Cortex of kidney (tissue), 1 donor: ENCODE measurements around the gene CERK.
"Not testable (repeated sequence)": the region's sequence is repeated elsewhere in the genome, so short reads cannot be mapped to it uniquely, and the experiment has no call there.

Experiments used
- DNase-seq: peaks from one replicate; lab custom pipeline; 2025; lab: John Stamatoyannopoulos, UW

Gene CERK

GRCh38 chr22:46748908-46749675, 11.0 kb upstream of the CERK start:
- DNase-seq: no peak

GRCh38 chr22:46748206-46748907, 10.3 kb upstream of the CERK start:
- no peak for DNase-seq

GRCh38 chr22:46747646-46748045, 9.6 kb upstream of the CERK start:
- no peak for DNase-seq

- no peak for DNase-seq
Observed at GRCh38 chr22:46746620-46747019, 8.6 kb upstream of the CERK start.

GRCh38 chr22:46746192-46746591, 8.1 kb upstream of the CERK start:
- DNase-seq: no peak

- no peak for DNase-seq
Observed at GRCh38 chr22:46744581-46744980, 6.5 kb upstream of the CERK start.

GRCh38 chr22:46742576-46743221, 4.6 kb upstream of the CERK start:
- no peak for DNase-seq

- no peak for DNase-seq
Observed at GRCh38 chr22:46741974-46742519, 4.0 kb upstream of the CERK start.

- DNase-seq: no peak
Observed at GRCh38 chr22:46740910-46741780, 3.1 kb upstream of the CERK start.

- DNase-seq: no peak
Observed at GRCh38 chr22:46739094-46739870, 1.2 kb upstream of the CERK start.

- DNase-seq: no peak
Observed at GRCh38 chr22:46738647-46739093, 618 bp upstream of the CERK start.

- no peak for DNase-seq
Observed at GRCh38 chr22:46737105-46737975, 712 bp downstream of the CERK start.

GRCh38 chr22:46736705-46737104, 1.3 kb downstream of the CERK start:
- DNase-seq: no peak

GRCh38 chr22:46735747-46736608, 2.1 kb downstream of the CERK start:
- DNase-seq: no peak

GRCh38 chr22:46734830-46735453, 3.1 kb downstream of the CERK start:
- DNase-seq: no peak

- DNase-seq: not testable (repeated sequence)
Observed at GRCh38 chr22:46734213-46734722, 3.8 kb downstream of the CERK start.

GRCh38 chr22:46732513-46732912, 5.5 kb downstream of the CERK start:
- DNase-seq: no peak

GRCh38 chr22:46732041-46732379, 6.0 kb downstream of the CERK start:
- no peak for DNase-seq
